ENCODE measurements around the gene NDUFB3.

NDUFB3 gene

DNA sequence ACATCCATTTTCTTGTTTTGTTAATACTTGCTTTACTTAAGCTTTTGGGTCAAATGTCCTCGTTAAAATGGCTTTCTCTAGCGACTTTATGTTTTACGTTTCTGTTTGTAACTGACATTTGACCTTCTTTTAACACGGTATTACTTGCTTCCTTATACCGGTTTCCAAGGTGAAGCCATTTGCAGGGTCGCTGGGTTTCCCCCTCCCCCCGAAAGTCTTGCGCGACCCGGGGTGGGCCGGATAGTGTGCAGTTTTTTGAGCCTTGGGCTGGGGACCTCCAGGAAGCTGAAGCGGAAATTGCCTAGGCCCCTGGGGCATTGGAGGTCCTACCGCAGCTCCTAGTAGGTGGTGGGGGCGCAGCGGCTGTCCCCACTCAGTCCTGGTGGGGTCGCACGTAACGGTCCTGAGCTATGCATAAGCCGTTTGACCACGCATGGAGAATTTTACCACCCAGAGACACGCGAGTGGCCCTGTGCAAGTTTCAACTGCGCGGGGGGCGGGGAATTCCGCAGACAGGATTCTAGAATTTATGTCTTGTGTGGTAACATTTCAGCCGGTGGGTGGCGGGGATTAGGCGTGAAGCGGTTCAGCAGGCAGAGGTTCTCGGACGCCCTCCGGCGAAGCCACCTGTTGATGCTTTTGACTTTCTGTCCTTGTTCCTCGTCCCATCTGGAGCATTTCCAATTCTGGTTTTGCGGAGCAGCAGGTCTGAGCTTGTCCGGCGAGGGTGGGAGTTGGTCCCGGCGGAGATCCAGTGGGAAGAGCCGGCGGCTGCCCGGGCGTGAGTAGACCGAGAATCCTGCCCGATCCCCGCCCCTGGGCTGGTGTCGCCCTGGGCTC, 46.5 kb downstream of the NDUFB3 start:
- DNase-seq: peak; percentile 93
- H3F3A ChIP-seq (ENCODE audit: insufficient read depth, low read length): peaks cover 84% of the 10 kb centered on the region
- peak overlapping the region; percentile 85 for H3K4me3 ChIP-seq (ENCODE audit: low read length)
- H3K9me3 ChIP-seq (replicated peaks; ENCODE audit: insufficient read depth, low read length): no peaks in the 10 kb centered on the region
- no peaks in the 10 kb centered on the region for H3K9me2 ChIP-seq (replicated peaks; ENCODE audit: insufficient read depth, low read length)
- H4K20me1 ChIP-seq (ENCODE audit: insufficient read depth, low read length): no peaks in the 10 kb centered on the region
- H2AFZ ChIP-seq (ENCODE audit: low read length): peak overlapping the region; percentile 13; the same call in 1 of the 2 replicates
- no peaks in the 10 kb centered on the region for H3K27me3 ChIP-seq (replicated peaks; ENCODE audit: insufficient read depth, low read length)
- H3K27ac ChIP-seq (ENCODE audit: low read length): peak overlapping the region; percentile 96
- peak overlapping the region; percentile 97 for H3K9ac ChIP-seq (ENCODE audit: low read length)
- H3K36me3 ChIP-seq (replicated peaks; ENCODE audit: insufficient read depth, low read length): no peaks in the 10 kb centered on the region
- peaks cover 62% of the 10 kb centered on the region for H3K79me2 ChIP-seq (ENCODE audit: low read length)
- H3K4me2 ChIP-seq (ENCODE audit: low read depth, low read length): peak overlapping the region; percentile 73
- peaks cover 35% of the 10 kb centered on the region for H3K4me1 ChIP-seq (ENCODE audit: low read length)
- TF ChIP-seq EZH2phosphoT487 (IDR thresholded peaks at IDR 0.05; ENCODE audit: low read length): no peak
- TF ChIP-seq, protein P1, sequence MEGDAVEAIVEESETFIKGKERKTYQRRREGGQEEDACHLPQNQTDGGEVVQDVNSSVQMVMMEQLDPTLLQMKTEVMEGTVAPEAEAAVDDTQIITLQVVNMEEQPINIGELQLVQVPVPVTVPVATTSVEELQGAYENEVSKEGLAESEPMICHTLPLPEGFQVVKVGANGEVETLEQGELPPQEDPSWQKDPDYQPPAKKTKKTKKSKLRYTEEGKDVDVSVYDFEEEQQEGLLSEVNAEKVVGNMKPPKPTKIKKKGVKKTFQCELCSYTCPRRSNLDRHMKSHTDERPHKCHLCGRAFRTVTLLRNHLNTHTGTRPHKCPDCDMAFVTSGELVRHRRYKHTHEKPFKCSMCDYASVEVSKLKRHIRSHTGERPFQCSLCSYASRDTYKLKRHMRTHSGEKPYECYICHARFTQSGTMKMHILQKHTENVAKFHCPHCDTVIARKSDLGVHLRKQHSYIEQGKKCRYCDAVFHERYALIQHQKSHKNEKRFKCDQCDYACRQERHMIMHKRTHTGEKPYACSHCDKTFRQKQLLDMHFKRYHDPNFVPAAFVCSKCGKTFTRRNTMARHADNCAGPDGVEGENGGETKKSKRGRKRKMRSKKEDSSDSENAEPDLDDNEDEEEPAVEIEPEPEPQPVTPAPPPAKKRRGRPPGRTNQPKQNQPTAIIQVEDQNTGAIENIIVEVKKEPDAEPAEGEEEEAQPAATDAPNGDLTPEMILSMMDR (IDR thresholded peaks at IDR 0.05; ENCODE audit: low read length): peak; percentile 65

DNA sequence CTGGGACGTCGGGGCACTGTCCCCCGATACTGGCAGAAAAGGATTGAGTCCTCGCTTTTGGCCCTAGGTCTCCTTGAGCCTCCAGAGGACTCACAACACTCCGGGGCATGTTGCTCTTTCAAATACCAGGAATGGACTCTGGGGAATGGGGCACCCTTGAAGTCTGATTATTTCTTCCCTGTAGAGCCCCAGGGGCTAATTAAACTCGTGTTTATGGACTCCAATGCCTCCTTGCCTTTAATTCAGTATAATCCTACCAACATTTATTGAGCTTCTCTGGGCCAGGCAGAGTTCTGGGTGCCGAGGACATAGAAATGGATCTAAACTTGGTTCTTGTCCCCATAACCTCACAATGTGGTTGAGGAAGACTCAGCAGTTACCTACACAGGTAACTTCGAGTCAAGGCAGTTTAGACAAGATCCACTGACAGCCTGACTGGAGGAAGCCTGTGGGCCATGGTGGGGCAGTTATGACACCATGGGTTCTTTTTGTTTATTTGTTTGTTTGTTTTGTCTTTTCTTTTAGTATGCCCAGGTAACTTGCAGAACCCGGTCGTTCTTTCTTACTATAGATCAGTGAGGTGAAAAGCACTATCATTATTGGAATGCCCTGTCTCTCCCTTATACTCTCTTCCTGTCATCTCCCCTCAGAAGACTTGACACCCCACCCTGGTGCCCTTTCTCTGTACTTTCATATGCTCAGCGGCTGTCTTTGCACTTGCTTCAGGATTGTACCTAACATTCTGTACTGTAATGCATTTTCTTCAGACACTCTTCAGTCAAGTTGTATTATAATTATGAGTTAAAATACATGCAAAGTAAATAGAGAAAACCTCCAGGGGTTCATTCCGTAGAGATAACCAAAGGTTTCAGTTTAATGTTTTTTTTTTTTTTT, 47.4 kb downstream of the NDUFB3 start:
- H3K9me2 ChIP-seq (replicated peaks; ENCODE audit: insufficient read depth, low read length): no peaks in the 10 kb centered on the region
- H3K79me2 ChIP-seq (ENCODE audit: low read length): peaks cover 62% of the 10 kb centered on the region
- H3K9ac ChIP-seq (ENCODE audit: low read length): peak overlapping the region; percentile 97
- no peaks in the 10 kb centered on the region for H3K9me3 ChIP-seq (replicated peaks; ENCODE audit: insufficient read depth, low read length)
- no peaks in the 10 kb centered on the region for H4K20me1 ChIP-seq (ENCODE audit: insufficient read depth, low read length)
- DNase-seq: peak; percentile 63
- H3K36me3 ChIP-seq (replicated peaks; ENCODE audit: insufficient read depth, low read length): no peaks in the 10 kb centered on the region
- peak overlapping the region; percentile 96 for H3K27ac ChIP-seq (ENCODE audit: low read length)
- H3F3A ChIP-seq (ENCODE audit: insufficient read depth, low read length): peaks cover 93% of the 10 kb centered on the region
- H3K4me1 ChIP-seq (ENCODE audit: low read length): peaks cover 41% of the 10 kb centered on the region
- peak overlapping the region; percentile 85 for H3K4me3 ChIP-seq (ENCODE audit: low read length)
- H2AFZ ChIP-seq (ENCODE audit: low read length): no peak overlapping the region
- H3K4me2 ChIP-seq (ENCODE audit: low read depth, low read length): peak overlapping the region; percentile 73
- TF ChIP-seq EZH2 (optimal IDR thresholded peaks at IDR 0.05; ENCODE audit: low read depth, low read length): no peak
- TF ChIP-seq, protein P1 (IDR thresholded peaks at IDR 0.05; ENCODE audit: low read length): no peak
- TF ChIP-seq EZH2phosphoT487 (IDR thresholded peaks at IDR 0.05; ENCODE audit: low read length): no peak
- H3K27me3 ChIP-seq (replicated peaks; ENCODE audit: insufficient read depth, low read length): no peaks in the 10 kb centered on the region

GRCh38 chr2:201122276-201122675, 50.5 kb downstream of the NDUFB3 start:
- no peaks in the 10 kb centered on the region for H3K27me3 ChIP-seq (replicated peaks; ENCODE audit: insufficient read depth, low read length)
- H3K36me3 ChIP-seq (replicated peaks; ENCODE audit: insufficient read depth, low read length): no peaks in the 10 kb centered on the region
- H4K20me1 ChIP-seq (ENCODE audit: insufficient read depth, low read length): no peaks in the 10 kb centered on the region
- peaks cover 79% of the 10 kb centered on the region for H3K79me2 ChIP-seq (ENCODE audit: low read length)
- H2AFZ ChIP-seq (ENCODE audit: low read length): no peak overlapping the region
- no peaks in the 10 kb centered on the region for H3K9me3 ChIP-seq (replicated peaks; ENCODE audit: insufficient read depth, low read length)
- no peaks in the 10 kb centered on the region for H3K9me2 ChIP-seq (replicated peaks; ENCODE audit: insufficient read depth, low read length)
- H3K4me1 ChIP-seq (ENCODE audit: low read length): peaks cover 54% of the 10 kb centered on the region
- no peak for DNase-seq
- H3K4me3 ChIP-seq (ENCODE audit: low read length): peak overlapping the region; percentile 85
- peak overlapping the region; percentile 73 for H3K4me2 ChIP-seq (ENCODE audit: low read depth, low read length)
- H3K9ac ChIP-seq (ENCODE audit: low read length): peak overlapping the region; percentile 97
- H3F3A ChIP-seq (ENCODE audit: insufficient read depth, low read length): peaks cover 96% of the 10 kb centered on the region
- TF ChIP-seq EZH2 (optimal IDR thresholded peaks at IDR 0.05; ENCODE audit: low read depth, low read length): no peak
- no peak for TF ChIP-seq EZH2phosphoT487 (IDR thresholded peaks at IDR 0.05; ENCODE audit: low read length)
- TF ChIP-seq, protein P1 (IDR thresholded peaks at IDR 0.05; ENCODE audit: low read length): no peak
- H3K27ac ChIP-seq (ENCODE audit: low read length): peak overlapping the region; percentile 96
